Neural progenitor cell (in vitro differentiated cells): ENCODE results near the gene KCNK10. TPM values are rescaled to one million over a fixed set of nuclear protein-coding genes. Genes with fewer than 3 reads are reported as not detected.

Experiments
- DNase-seq: peaks from one replicate; pipeline ENCODE4 v3.0.0-alpha.2; 2016; ENCODE audit warnings: low spot score
- H2AFZ ChIP-seq: fragments of 200-600 bp; sonication (generic); replicated peaks from 2 replicates; pipeline ENCODE4 v1.6.1; 2016; ENCODE audit warnings: antibody characterized with exemption
- H3F3A ChIP-seq: fragments of 200-600 bp; sonication (generic); 2 replicates; pipeline ENCODE4 v1.6.1; 2016; ENCODE audit warnings: antibody characterized with exemption, low read depth
- H3K27ac ChIP-seq: fragments of 200-600 bp; sonication (generic); 2 replicates; pipeline ENCODE4 v1.5.1; 2016; ENCODE audit warnings: mild to moderate bottlenecking
- H3K27me3 ChIP-seq: fragments of 200-600 bp; sonication (generic); 2 replicates; pipeline ENCODE4 v1.6.1; 2016; ENCODE audit warnings: mild to moderate bottlenecking, moderate library complexity
- H3K36me3 ChIP-seq: fragments of 200-600 bp; sonication (generic); 2 replicates; pipeline ENCODE4 v1.5.1; 2016
- H3K4me1 ChIP-seq: fragments of 200-600 bp; sonication (generic); 2 replicates; pipeline ENCODE4 v1.6.1; 2016; ENCODE audit warnings: mixed run types
- H3K4me2 ChIP-seq: fragments of 200-600 bp; sonication (generic); 2 replicates; pipeline ENCODE4 v1.6.1; 2016
- H3K4me3 ChIP-seq: fragments of 200-600 bp; sonication (generic); 2 replicates; pipeline ENCODE4 v1.5.1; 2016
- H3K79me2 ChIP-seq: fragments of 200-600 bp; sonication (generic); 2 replicates; pipeline ENCODE4 v1.6.1; 2016; ENCODE audit warnings: low read depth
- H3K9ac ChIP-seq: fragments of 200-600 bp; sonication (generic); 2 replicates; pipeline ENCODE4 v1.6.1; 2016
- H3K9me3 ChIP-seq: fragments of 200-600 bp; sonication (generic); 2 replicates; pipeline ENCODE4 v1.5.1; 2016; ENCODE audit warnings: low read depth
- H4K20me1 ChIP-seq: fragments of 200-600 bp; sonication (generic); 2 replicates; pipeline ENCODE4 v1.6.1; 2016; ENCODE audit warnings: low read depth
- H3K27ac Mint-ChIP-seq: 3 replicates; pipeline ENCODE4 v1.8.0; 2021; ENCODE audit warnings: mixed read lengths
- H3K27me3 Mint-ChIP-seq: 2 replicates; pipeline ENCODE4 v1.8.0; 2022; ENCODE audit warnings: low read depth, mild to moderate bottlenecking, inconsistent platforms, moderate library complexity, mixed read lengths; ENCODE audit not compliant: insufficient read depth
- H3K36me3 Mint-ChIP-seq: 3 replicates; pipeline ENCODE4 v1.8.0; 2021; ENCODE audit warnings: mixed read lengths
- H3K4me1 Mint-ChIP-seq: 3 replicates; pipeline ENCODE4 v1.8.0; 2021; ENCODE audit warnings: mixed read lengths
- H3K4me3 Mint-ChIP-seq: 3 replicates; pipeline ENCODE4 v1.8.0; 2021; ENCODE audit warnings: mild to moderate bottlenecking, moderate library complexity, mixed read lengths
- H3K9me3 Mint-ChIP-seq: 3 replicates; pipeline ENCODE4 v1.8.0; 2020; ENCODE audit warnings: mixed read lengths
- EZH2 ChIP-seq: fragments of 200-600 bp; sonication (generic); IDR thresholded peaks from 2 replicates; pipeline ENCODE4 v1.6.1; 2017; ENCODE audit warnings: antibody characterized with exemption, mild to moderate bottlenecking, moderate library complexity
- EZH2phosphoT487 ChIP-seq: fragments of 200-600 bp; sonication (generic); IDR thresholded peaks from 2 replicates; pipeline ENCODE4 v1.6.1; 2017; ENCODE audit warnings: antibody characterized with exemption
- total RNA-seq: library from RNA; depleted of rRNA; stranded (reverse); fragments of >200 nt; gene quantifications from 2 replicates; pipeline ENCODE4 v1.2.3, GENCODE V29; 2015; ENCODE audit warnings: low replicate concordance
- TF ChIP-seq, protein P1 (sequence below): fragments of 200-600 bp; sonication (generic); IDR thresholded peaks from 2 replicates; pipeline ENCODE4 v1.5.1; 2017; ENCODE audit warnings: antibody characterized with exemption, mild to moderate bottlenecking

KCNK10 gene
- total RNA-seq, 1 donor from 2014 or later: 6.9 TPM

- Histone ChIP-seq H3K27me3 (peaks cover 80% of the 10 kb centered on the region), H3K4me2 (peak overlapping the region; percentile 99)
These were observed 1.2 kb downstream of the KCNK10 start for GRCh38 chr14:88321692-88322503.

GRCh38 chr14:88318406-88318805, 4.7 kb downstream of the KCNK10 start:
- Histone ChIP-seq H4K20me1 (no peaks in the 10 kb centered on the region), H3K27me3 (peaks cover 46% of the 10 kb centered on the region), H3K4me3 (no peak overlapping the region), H2AFZ (no peak overlapping the region), H3K4me1 (peaks cover 37% of the 10 kb centered on the region), H3F3A (peaks cover 16% of the 10 kb centered on the region), H3K9me3 (no peaks in the 10 kb centered on the region), H3K9ac (no peak overlapping the region), H3K36me3 (no peaks in the 10 kb centered on the region), H3K27ac (no peak overlapping the region), H3K4me2 (no peak overlapping the region), H3K79me2 (peaks cover 8% of the 10 kb centered on the region)
- no peak for DNase-seq
- no peak overlapping the region for H3K4me3 Mint-ChIP-seq
- peaks cover 24% of the 10 kb centered on the region for H3K9me3 Mint-ChIP-seq
- H3K36me3 Mint-ChIP-seq: peaks cover 17% of the 10 kb centered on the region
- peaks cover 10% of the 10 kb centered on the region for H3K4me1 Mint-ChIP-seq
- H3K27me3 Mint-ChIP-seq: peaks cover 6% of the 10 kb centered on the region
- no peak overlapping the region for H3K27ac Mint-ChIP-seq
- TF ChIP-seq EZH2: no peak
- no peak for TF ChIP-seq EZH2phosphoT487
- TF ChIP-seq, protein P1, sequence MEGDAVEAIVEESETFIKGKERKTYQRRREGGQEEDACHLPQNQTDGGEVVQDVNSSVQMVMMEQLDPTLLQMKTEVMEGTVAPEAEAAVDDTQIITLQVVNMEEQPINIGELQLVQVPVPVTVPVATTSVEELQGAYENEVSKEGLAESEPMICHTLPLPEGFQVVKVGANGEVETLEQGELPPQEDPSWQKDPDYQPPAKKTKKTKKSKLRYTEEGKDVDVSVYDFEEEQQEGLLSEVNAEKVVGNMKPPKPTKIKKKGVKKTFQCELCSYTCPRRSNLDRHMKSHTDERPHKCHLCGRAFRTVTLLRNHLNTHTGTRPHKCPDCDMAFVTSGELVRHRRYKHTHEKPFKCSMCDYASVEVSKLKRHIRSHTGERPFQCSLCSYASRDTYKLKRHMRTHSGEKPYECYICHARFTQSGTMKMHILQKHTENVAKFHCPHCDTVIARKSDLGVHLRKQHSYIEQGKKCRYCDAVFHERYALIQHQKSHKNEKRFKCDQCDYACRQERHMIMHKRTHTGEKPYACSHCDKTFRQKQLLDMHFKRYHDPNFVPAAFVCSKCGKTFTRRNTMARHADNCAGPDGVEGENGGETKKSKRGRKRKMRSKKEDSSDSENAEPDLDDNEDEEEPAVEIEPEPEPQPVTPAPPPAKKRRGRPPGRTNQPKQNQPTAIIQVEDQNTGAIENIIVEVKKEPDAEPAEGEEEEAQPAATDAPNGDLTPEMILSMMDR: no peak

More at GRCh38 chr14:88321692-88322503, 1.2 kb downstream of the KCNK10 start:
- peak overlapping the region; percentile 88 for H3K4me3 ChIP-seq
- H3K79me2 ChIP-seq: peaks cover 5% of the 10 kb centered on the region
- peak; percentile 59 for DNase-seq
- peaks cover 49% of the 10 kb centered on the region for H3K4me1 ChIP-seq
- Mint-ChIP-seq H3K4me1 (peaks cover 29% of the 10 kb centered on the region), H3K4me3 (no peak overlapping the region), H3K27me3 (peaks cover 23% of the 10 kb centered on the region), H3K27ac (no peak overlapping the region), H3K36me3 (peaks cover 2% of the 10 kb centered on the region), H3K9me3 (no peaks in the 10 kb centered on the region)
- no peak overlapping the region for H3K9ac ChIP-seq
- peak overlapping the region; percentile 19 for H2AFZ ChIP-seq
- H4K20me1 ChIP-seq: no peaks in the 10 kb centered on the region
- H3F3A ChIP-seq: peaks cover 19% of the 10 kb centered on the region
- no peaks in the 10 kb centered on the region for H3K9me3 ChIP-seq
- no peaks in the 10 kb centered on the region for H3K36me3 ChIP-seq
- no peak overlapping the region for H3K27ac ChIP-seq
- TF ChIP-seq EZH2phosphoT487: peak; percentile 14
- TF ChIP-seq, protein P1: no peak

DNA sequence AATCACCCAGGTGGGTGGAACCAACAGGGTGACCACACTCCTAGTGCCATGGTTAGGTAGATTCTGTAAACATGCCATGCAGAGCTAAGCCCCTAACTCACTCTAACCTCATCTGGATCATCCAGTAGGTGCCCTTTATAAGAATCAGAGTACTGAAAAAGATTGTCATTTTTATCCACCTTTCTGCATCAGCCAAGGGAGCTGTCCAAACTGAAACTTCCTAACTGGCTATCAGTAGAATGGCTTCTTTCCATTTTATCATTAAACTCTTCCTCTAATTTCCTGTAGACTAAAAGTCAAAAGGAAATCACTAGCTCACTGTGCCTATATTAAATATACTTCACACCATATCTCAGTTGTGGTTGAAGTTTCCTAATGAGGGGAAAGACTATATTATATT, 6.5 kb downstream of the KCNK10 start:
- peaks cover 20% of the 10 kb centered on the region for H3K36me3 Mint-ChIP-seq
- Histone ChIP-seq H3K79me2 (peaks cover 22% of the 10 kb centered on the region), H4K20me1 (no peaks in the 10 kb centered on the region), H3K36me3 (no peaks in the 10 kb centered on the region), H3K4me1 (peaks cover 40% of the 10 kb centered on the region), H3K4me3 (no peak overlapping the region), H3K4me2 (no peak overlapping the region), H3F3A (peaks cover 5% of the 10 kb centered on the region), H3K27ac (no peak overlapping the region), H3K9me3 (no peaks in the 10 kb centered on the region), H3K9ac (no peak overlapping the region), H2AFZ (no peak overlapping the region), H3K27me3 (peaks cover 28% of the 10 kb centered on the region)
- no peak overlapping the region for H3K27ac Mint-ChIP-seq
- H3K4me1 Mint-ChIP-seq: peaks cover 14% of the 10 kb centered on the region
- TF ChIP-seq EZH2: no peak
- TF ChIP-seq, protein P1: no peak
- no peak for TF ChIP-seq EZH2phosphoT487
- no peak overlapping the region for H3K4me3 Mint-ChIP-seq
- peaks cover 27% of the 10 kb centered on the region for H3K9me3 Mint-ChIP-seq
- DNase-seq: no peak
- peaks cover 4% of the 10 kb centered on the region for H3K27me3 Mint-ChIP-seq
